HCT116 (cell line): Measurements from ENCODE around the gene CREB3. TPM values are rescaled to one million over a fixed set of nuclear protein-coding genes. Genes with fewer than 3 reads are reported as not detected.

ENCODE experiments used
- ATAC-seq: fragments of 200-7000 bp; cut with Tn5 transposase; 2 replicates; pipeline ENCODE4 v1.9.1; 2020; ENCODE audit warnings: mild to moderate bottlenecking, moderate library complexity
- BruUV-seq: library from RNA; stranded (reverse); fragments of 400-500 nt; replicated peaks from 2 replicates; lab custom pipeline; 2021; lab: Mats Ljungman, UMichigan
- CTCF ChIA-PET: fragments of 300-600 bp; sonication (Branson Sonifier 250); formaldehyde crosslinking; loops from one replicate; lab custom pipeline; 2021; ENCODE audit warnings: antibody characterized with exemption; lab: Charles Lee
- POLR2A ChIA-PET: fragments of 300-600, 350-600 bp; sonication (Branson Sonifier 250); formaldehyde crosslinking; loops from one replicate; lab custom pipeline; 2021; ENCODE audit warnings: antibody characterized with exemption; lab: Charles Lee
- RAD21 ChIA-PET, 2 experiments: fragments of 300-600 bp; sonication (Branson Sonifier 250); formaldehyde crosslinking; loops; one replicate each; lab custom pipeline; 2023; ENCODE audit warnings: low total read pairs in 2 of 2; ENCODE audit not compliant: uncharacterized antibody in 2 of 2, unreplicated experiment in 2 of 2, low non-redundant PET in 1 of 2; lab: Charles Lee
- DNase-seq: peaks from one replicate; pipeline ENCODE4 v3.0.0-alpha.2; 2010; ENCODE audit warnings: low read depth, low spot score
- H2AFZ ChIP-seq: fragments of 200-600 bp; shearing (Covaris generic), sonication (generic); 2 replicates; pipeline ENCODE4 v1.6.1; 2017; ENCODE audit warnings: low read depth, mixed run types, mixed read lengths, antibody characterized with exemption, low read length; ENCODE audit not compliant: poor library complexity, severe bottlenecking
- H3K27ac ChIP-seq: 2 replicates; pipeline ENCODE4 v1.5.1; 2012; ENCODE audit warnings: low read depth, low read length
- H3K27me3 ChIP-seq: fragments of 200-600 bp; sonication (generic); 2 replicates; pipeline ENCODE4 v1.6.1; 2016; ENCODE audit warnings: mixed run types, low read length, mixed read lengths; ENCODE audit not compliant: insufficient read depth
- H3K36me3 ChIP-seq, 2 experiments: fragments of 200-500 bp in 1 of 2; fragments of 200-600 bp in 1 of 2; sonication (Bioruptor generic) in 1 of 2; sonication (generic) in 1 of 2; 2 replicates each; pipeline versions ENCODE4 v1.5.1 to v1.6.1; 2014 to 2016; ENCODE audit warnings: low read length in 2 of 2, inconsistent platforms in 1 of 2, mixed read lengths in 1 of 2, mixed run types in 1 of 2; ENCODE audit not compliant: insufficient read depth in 2 of 2, control insufficient read depth in 1 of 2
- H3K4me1 ChIP-seq, 2 experiments: fragments of 200-600 bp in 1 of 2; sonication (generic) in 1 of 2; 2 replicates each; pipeline versions ENCODE4 v1.5.1 to v1.6.1; 2012 to 2017; ENCODE audit warnings: low read length in 2 of 2, inconsistent platforms in 1 of 2, mild to moderate bottlenecking in 1 of 2, mixed read lengths in 1 of 2, mixed run types in 1 of 2, moderate library complexity in 1 of 2; ENCODE audit not compliant: insufficient read depth in 2 of 2, control insufficient read depth in 1 of 2
- H3K4me2 ChIP-seq: fragments of 200-600 bp; sonication (generic); 2 replicates; pipeline ENCODE4 v1.6.1; 2017; ENCODE audit warnings: mixed run types, low read length, mixed read lengths
- H3K4me3 ChIP-seq, 2 experiments: fragments of 200-600 bp in 1 of 2; sonication (generic) in 1 of 2; replicated peaks in 1 of 2; 2 replicates each; pipeline ENCODE4 v1.5.1; 2011 to 2016; ENCODE audit warnings: low read length in 2 of 2, control low read depth in 1 of 2, low read depth in 1 of 2, mild to moderate bottlenecking in 1 of 2, mixed read lengths in 1 of 2, mixed run types in 1 of 2
- H3K79me2 ChIP-seq: fragments of 200-600 bp; sonication (generic); 2 replicates; pipeline ENCODE4 v1.6.1; 2017; ENCODE audit warnings: mild to moderate bottlenecking, mixed run types, low read length, moderate library complexity, mixed read lengths; ENCODE audit not compliant: insufficient read depth
- H3K9ac ChIP-seq: fragments of 200-600 bp; sonication (generic); 2 replicates; pipeline ENCODE4 v1.6.1; 2016; ENCODE audit warnings: low read length, mixed read lengths
- H3K9me2 ChIP-seq: fragments of 200-600 bp; sonication (generic), shearing (Covaris generic); 2 replicates; pipeline ENCODE4 v1.6.1; 2017; ENCODE audit warnings: mixed run types, mild to moderate bottlenecking, moderate library complexity; ENCODE audit not compliant: insufficient read depth
- H3K9me3 ChIP-seq, 2 experiments: fragments of 200-500 bp in 1 of 2; fragments of 200-600 bp in 1 of 2; sonication (Bioruptor generic) in 1 of 2; sonication (generic) in 1 of 2; 2 replicates each; pipeline ENCODE4 v1.6.1; 2014 to 2017; ENCODE audit warnings: low read length in 2 of 2, mixed read lengths in 2 of 2, inconsistent platforms in 1 of 2, low read depth in 1 of 2, mild to moderate bottlenecking in 1 of 2, mixed run types in 1 of 2, moderate library complexity in 1 of 2; ENCODE audit not compliant: control insufficient read depth in 1 of 2, insufficient read depth in 1 of 2
- H4K20me1 ChIP-seq: fragments of 200-600 bp; sonication (generic), shearing (Covaris generic); 2 replicates; pipeline ENCODE4 v1.6.1; 2017; ENCODE audit warnings: mixed run types, mild to moderate bottlenecking, moderate library complexity; ENCODE audit not compliant: insufficient read depth
- CEBPB ChIP-seq: IDR thresholded peaks from 2 replicates; pipeline ENCODE4 v1.6.1; 2012; ENCODE audit warnings: low read depth
- EGR1 ChIP-seq: IDR thresholded peaks from 2 replicates; pipeline ENCODE4 v1.6.1; 2012; ENCODE audit warnings: low read depth
- EZH2 ChIP-seq: fragments of 200-600 bp; sonication (generic); IDR thresholded peaks from 2 replicates; pipeline ENCODE4 v1.6.1; 2017; ENCODE audit warnings: antibody characterized with exemption, mixed run types
- EZH2phosphoT487 ChIP-seq: fragments of 200-600 bp; IDR thresholded peaks from 2 replicates; pipeline ENCODE4 v1.6.1; 2018; ENCODE audit warnings: antibody characterized with exemption, borderline replicate concordance
- FOSL1 ChIP-seq: IDR thresholded peaks from 2 replicates; pipeline ENCODE4 v1.6.1; 2012; ENCODE audit warnings: low read depth
- POLR2A ChIP-seq: IDR thresholded peaks from 2 replicates; pipeline ENCODE4 v1.7.0; 2011; ENCODE audit warnings: borderline replicate concordance; ENCODE audit not compliant: insufficient read depth, insufficient read length; ENCODE audit errors: extremely low read depth
- POLR2AphosphoS5 ChIP-seq: IDR thresholded peaks from 2 replicates; pipeline ENCODE4 v1.6.1; 2011; ENCODE audit warnings: mild to moderate bottlenecking, low read depth, low read length, moderate library complexity
- RAD21 ChIP-seq: IDR thresholded peaks from 2 replicates; pipeline ENCODE4 v1.6.1; 2012; ENCODE audit warnings: low read depth, mild to moderate bottlenecking
- SIN3A ChIP-seq: IDR thresholded peaks from 2 replicates; pipeline ENCODE4 v1.6.1; 2012; ENCODE audit warnings: low read depth
- SP1 ChIP-seq: IDR thresholded peaks from 2 replicates; pipeline ENCODE4 v1.6.1; 2012; ENCODE audit warnings: low read depth
- SRF ChIP-seq: IDR thresholded peaks from 2 replicates; pipeline ENCODE4 v1.6.1; 2012; ENCODE audit warnings: low read depth
- TCF7L2 ChIP-seq: IDR thresholded peaks from 2 replicates; pipeline ENCODE4 v1.7.0; 2011; ENCODE audit warnings: borderline replicate concordance, inconsistent platforms; ENCODE audit not compliant: insufficient read depth, insufficient read length; ENCODE audit errors: extremely low read depth
- YY1 ChIP-seq: IDR thresholded peaks from 2 replicates; pipeline ENCODE4 v1.6.1; 2011; ENCODE audit warnings: low read length, low read depth, moderate library complexity, mild to moderate bottlenecking; ENCODE audit not compliant: insufficient replicate concordance; ENCODE audit errors: extremely low read depth
- ZFX ChIP-seq: fragments of 450-650 bp; IDR thresholded peaks from 2 replicates; pipeline ENCODE4 v1.6.1; 2017
- ZNF274 ChIP-seq: fragments of 200-500 bp; sonication (Bioruptor generic); IDR thresholded peaks from 2 replicates; pipeline ENCODE4 v1.6.1; 2014; ENCODE audit warnings: mild to moderate bottlenecking, low read depth, low read length, inconsistent platforms
- intact Hi-C: fragments of 100-400 bp; cut with micrococcal nuclease; formaldehyde crosslinking; loops from 2 replicates; pipeline ENCODE4 v1.10.0; 2022
- total RNA-seq: library from RNA; stranded (reverse); gene quantifications from one replicate; pipeline ENCODE4 v1.2.1, GENCODE V29; 2021; ENCODE audit not compliant: unreplicated experiment
- TF ChIP-seq, protein P1 (sequence below): IDR thresholded peaks from 2 replicates; pipeline ENCODE4 v1.6.1; 2012; ENCODE audit warnings: low read depth
- TF ChIP-seq, protein P2 (sequence below), 3 experiments: fragments of 200-600 bp in 1 of 3; sonication (generic) in 1 of 3; IDR thresholded peaks in 2 of 3; conservative IDR thresholded peaks in 1 of 3; 2 replicates each; pipeline ENCODE4 v1.5.1; 2012 to 2017; ENCODE audit warnings: low read depth in 2 of 3, low read length in 2 of 3, antibody characterized with exemption in 1 of 3, borderline replicate concordance in 1 of 3, control low read depth in 1 of 3, mild to moderate bottlenecking in 1 of 3, mixed read lengths in 1 of 3, mixed run types in 1 of 3, moderate library complexity in 1 of 3; ENCODE audit not compliant: insufficient read depth in 1 of 3
- TF ChIP-seq, protein P3 (sequence below): IDR thresholded peaks from 2 replicates; pipeline ENCODE4 v1.6.1; 2012
- TF ChIP-seq, protein P4 (sequence below): IDR thresholded peaks from 2 replicates; pipeline ENCODE4 v1.6.1; 2011; ENCODE audit warnings: mild to moderate bottlenecking, low read length, moderate library complexity; ENCODE audit not compliant: insufficient replicate concordance; ENCODE audit errors: extremely low read depth

The CREB3 gene
- total RNA-seq, 1 experiment from 2014 or later: 22.3 TPM

DNA sequence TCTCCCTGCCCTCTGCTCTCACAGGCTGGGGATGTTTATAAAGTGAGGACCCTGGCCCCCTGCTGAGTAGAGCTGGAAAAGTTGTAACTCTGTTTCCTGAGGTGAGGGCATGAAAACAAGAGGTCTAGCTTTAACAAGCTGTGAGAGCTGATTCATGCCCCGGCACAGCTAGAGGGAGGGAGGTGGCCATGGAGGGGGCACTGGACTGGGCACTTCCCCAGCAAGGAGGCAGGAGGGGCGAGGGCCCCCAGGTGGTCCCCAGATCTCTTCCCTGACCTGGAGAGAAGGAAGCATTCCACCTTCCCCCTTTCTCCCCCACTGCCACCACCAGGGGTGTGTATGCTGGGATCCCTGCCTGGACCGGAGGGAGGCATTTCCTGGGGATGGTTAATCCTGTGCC is 21.8 kb downstream of the CREB3 start, which contains the start of gene MSMP:
Gene MSMP (minus strand): TSS at position 13 of the 400 bp plus-strand sequence. CDS start 147 bp downstream, outside the sequence.
- ATAC-seq (no peak), DNase-seq (no peak)
- BruUV-seq: no TSS peak
- Histone ChIP-seq H2AFZ (no peak within 1 kb of the TSS), H3K79me2 (peaks cover 32% of the 10 kb centered on the region), H3K27me3 (no peaks in the 10 kb centered on the region), H3K36me3 (peaks cover 18 to 24% of the 10 kb centered on the region in 2 experiments; a peak in 3 of 4 replicates), H3K4me1 (peaks cover 13 to 28% of the 10 kb centered on the region in 2 experiments), H3K9ac (no peak within 1 kb of the TSS), H3K4me3 (no peak within 1 kb of the TSS), H3K9me3 (no peaks in the 10 kb centered on the region), H4K20me1 (no peaks in the 10 kb centered on the region), H3K27ac (no peak within 1 kb of the TSS), H3K4me2 (no peak within 1 kb of the TSS), H3K9me2 (no peaks in the 10 kb centered on the region)
- TF ChIP-seq RAD21: no peak
- no peak for TF ChIP-seq EZH2phosphoT487
- no peak for TF ChIP-seq ZFX
- no peak for TF ChIP-seq ZNF274
- no peak for TF ChIP-seq TCF7L2
- no peak for TF ChIP-seq SIN3A
- TF ChIP-seq YY1: no peak
- TF ChIP-seq POLR2A: no peak
- TF ChIP-seq, protein P1, sequence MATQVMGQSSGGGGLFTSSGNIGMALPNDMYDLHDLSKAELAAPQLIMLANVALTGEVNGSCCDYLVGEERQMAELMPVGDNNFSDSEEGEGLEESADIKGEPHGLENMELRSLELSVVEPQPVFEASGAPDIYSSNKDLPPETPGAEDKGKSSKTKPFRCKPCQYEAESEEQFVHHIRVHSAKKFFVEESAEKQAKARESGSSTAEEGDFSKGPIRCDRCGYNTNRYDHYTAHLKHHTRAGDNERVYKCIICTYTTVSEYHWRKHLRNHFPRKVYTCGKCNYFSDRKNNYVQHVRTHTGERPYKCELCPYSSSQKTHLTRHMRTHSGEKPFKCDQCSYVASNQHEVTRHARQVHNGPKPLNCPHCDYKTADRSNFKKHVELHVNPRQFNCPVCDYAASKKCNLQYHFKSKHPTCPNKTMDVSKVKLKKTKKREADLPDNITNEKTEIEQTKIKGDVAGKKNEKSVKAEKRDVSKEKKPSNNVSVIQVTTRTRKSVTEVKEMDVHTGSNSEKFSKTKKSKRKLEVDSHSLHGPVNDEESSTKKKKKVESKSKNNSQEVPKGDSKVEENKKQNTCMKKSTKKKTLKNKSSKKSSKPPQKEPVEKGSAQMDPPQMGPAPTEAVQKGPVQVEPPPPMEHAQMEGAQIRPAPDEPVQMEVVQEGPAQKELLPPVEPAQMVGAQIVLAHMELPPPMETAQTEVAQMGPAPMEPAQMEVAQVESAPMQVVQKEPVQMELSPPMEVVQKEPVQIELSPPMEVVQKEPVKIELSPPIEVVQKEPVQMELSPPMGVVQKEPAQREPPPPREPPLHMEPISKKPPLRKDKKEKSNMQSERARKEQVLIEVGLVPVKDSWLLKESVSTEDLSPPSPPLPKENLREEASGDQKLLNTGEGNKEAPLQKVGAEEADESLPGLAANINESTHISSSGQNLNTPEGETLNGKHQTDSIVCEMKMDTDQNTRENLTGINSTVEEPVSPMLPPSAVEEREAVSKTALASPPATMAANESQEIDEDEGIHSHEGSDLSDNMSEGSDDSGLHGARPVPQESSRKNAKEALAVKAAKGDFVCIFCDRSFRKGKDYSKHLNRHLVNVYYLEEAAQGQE: no peak
- TF ChIP-seq SRF: no peak
- TF ChIP-seq, protein P2, sequence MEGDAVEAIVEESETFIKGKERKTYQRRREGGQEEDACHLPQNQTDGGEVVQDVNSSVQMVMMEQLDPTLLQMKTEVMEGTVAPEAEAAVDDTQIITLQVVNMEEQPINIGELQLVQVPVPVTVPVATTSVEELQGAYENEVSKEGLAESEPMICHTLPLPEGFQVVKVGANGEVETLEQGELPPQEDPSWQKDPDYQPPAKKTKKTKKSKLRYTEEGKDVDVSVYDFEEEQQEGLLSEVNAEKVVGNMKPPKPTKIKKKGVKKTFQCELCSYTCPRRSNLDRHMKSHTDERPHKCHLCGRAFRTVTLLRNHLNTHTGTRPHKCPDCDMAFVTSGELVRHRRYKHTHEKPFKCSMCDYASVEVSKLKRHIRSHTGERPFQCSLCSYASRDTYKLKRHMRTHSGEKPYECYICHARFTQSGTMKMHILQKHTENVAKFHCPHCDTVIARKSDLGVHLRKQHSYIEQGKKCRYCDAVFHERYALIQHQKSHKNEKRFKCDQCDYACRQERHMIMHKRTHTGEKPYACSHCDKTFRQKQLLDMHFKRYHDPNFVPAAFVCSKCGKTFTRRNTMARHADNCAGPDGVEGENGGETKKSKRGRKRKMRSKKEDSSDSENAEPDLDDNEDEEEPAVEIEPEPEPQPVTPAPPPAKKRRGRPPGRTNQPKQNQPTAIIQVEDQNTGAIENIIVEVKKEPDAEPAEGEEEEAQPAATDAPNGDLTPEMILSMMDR (IDR thresholded peaks at IDR 0.05 in 2 of 3, conservative IDR thresholded peaks at IDR 0.05 in 1 of 3; ENCODE audit: borderline replicate concordance in 1 of 3, insufficient read depth in 1 of 3, low read depth in 2 of 3, low read length in 2 of 3): no peak
- no peak for TF ChIP-seq EGR1
- no peak for TF ChIP-seq POLR2AphosphoS5
- TF ChIP-seq, protein P3, sequence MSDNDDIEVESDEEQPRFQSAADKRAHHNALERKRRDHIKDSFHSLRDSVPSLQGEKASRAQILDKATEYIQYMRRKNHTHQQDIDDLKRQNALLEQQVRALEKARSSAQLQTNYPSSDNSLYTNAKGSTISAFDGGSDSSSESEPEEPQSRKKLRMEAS: no peak
- TF ChIP-seq FOSL1: no peak
- TF ChIP-seq, protein P4, sequence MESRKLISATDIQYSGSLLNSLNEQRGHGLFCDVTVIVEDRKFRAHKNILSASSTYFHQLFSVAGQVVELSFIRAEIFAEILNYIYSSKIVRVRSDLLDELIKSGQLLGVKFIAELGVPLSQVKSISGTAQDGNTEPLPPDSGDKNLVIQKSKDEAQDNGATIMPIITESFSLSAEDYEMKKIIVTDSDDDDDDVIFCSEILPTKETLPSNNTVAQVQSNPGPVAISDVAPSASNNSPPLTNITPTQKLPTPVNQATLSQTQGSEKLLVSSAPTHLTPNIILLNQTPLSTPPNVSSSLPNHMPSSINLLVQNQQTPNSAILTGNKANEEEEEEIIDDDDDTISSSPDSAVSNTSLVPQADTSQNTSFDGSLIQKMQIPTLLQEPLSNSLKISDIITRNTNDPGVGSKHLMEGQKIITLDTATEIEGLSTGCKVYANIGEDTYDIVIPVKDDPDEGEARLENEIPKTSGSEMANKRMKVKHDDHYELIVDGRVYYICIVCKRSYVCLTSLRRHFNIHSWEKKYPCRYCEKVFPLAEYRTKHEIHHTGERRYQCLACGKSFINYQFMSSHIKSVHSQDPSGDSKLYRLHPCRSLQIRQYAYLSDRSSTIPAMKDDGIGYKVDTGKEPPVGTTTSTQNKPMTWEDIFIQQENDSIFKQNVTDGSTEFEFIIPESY: no peak
- TF ChIP-seq EZH2: no peak
- no peak for TF ChIP-seq CEBPB
- no peak for TF ChIP-seq SP1
- ChIA-PET RAD21 (no interaction called here), CTCF (no interaction called here), POLR2A (interaction anchor here (1.2 kb wide), 1 partner anchor 22 kb away, joined by 4 read pairs; the partner anchor contains the start of genes CREB3 and TLN1)
- intact Hi-C loops: no loop called here
